ENCODE measurements around the gene PTPN20.

Gene PTPN20

GRCh38 chr10:47029181-47030009 is 118.2 kb downstream of the PTPN20 start:
- no peak overlapping the region for H3K4me3 ChIP-seq (ENCODE audit: control insufficient read depth, low read depth, low read length)
- no peak for DNase-seq (ENCODE audit: low read depth)
- TF ChIP-seq CTCF (conservative IDR thresholded peaks at IDR 0.05; ENCODE audit: control insufficient read depth, insufficient read depth, low read depth, low read length) = no peak

GRCh38 chr10:47030191-47030703 is 119.0 kb downstream of the PTPN20 start:
- no peak overlapping the region for H3K4me3 ChIP-seq (ENCODE audit: control insufficient read depth, low read depth, low read length)
- TF ChIP-seq CTCF (conservative IDR thresholded peaks at IDR 0.05; ENCODE audit: control insufficient read depth, insufficient read depth, low read depth, low read length) = no peak
- no peak for DNase-seq (ENCODE audit: low read depth)

GRCh38 chr10:47031211-47031900 is 120.1 kb downstream of the PTPN20 start:
- peak; percentile 53 for DNase-seq (ENCODE audit: low read depth)
- peak; percentile 16 for TF ChIP-seq CTCF (conservative IDR thresholded peaks at IDR 0.05; ENCODE audit: control insufficient read depth, insufficient read depth, low read depth, low read length)
- H3K4me3 ChIP-seq (ENCODE audit: control insufficient read depth, low read depth, low read length) = no peak overlapping the region

GRCh38 chr10:47031901-47032465 is 120.8 kb downstream of the PTPN20 start:
- H3K4me3 ChIP-seq (ENCODE audit: control insufficient read depth, low read depth, low read length) = no peak overlapping the region
- TF ChIP-seq CTCF (conservative IDR thresholded peaks at IDR 0.05; ENCODE audit: control insufficient read depth, insufficient read depth, low read depth, low read length) = no peak
- DNase-seq (ENCODE audit: low read depth) = peak; percentile 55

- no peak for DNase-seq (ENCODE audit: low read depth)
- no peak overlapping the region for H3K4me3 ChIP-seq (ENCODE audit: control insufficient read depth, low read depth, low read length)
- no peak for TF ChIP-seq CTCF (conservative IDR thresholded peaks at IDR 0.05; ENCODE audit: control insufficient read depth, insufficient read depth, low read depth, low read length)
Measured at GRCh38 chr10:47033081-47033480, 121.9 kb downstream of the PTPN20 start.

GRCh38 chr10:47033541-47034270 is 122.5 kb downstream of the PTPN20 start:
- DNase-seq (ENCODE audit: low read depth) = no peak
- TF ChIP-seq CTCF (conservative IDR thresholded peaks at IDR 0.05; ENCODE audit: control insufficient read depth, insufficient read depth, low read depth, low read length) = no peak
- no peak overlapping the region for H3K4me3 ChIP-seq (ENCODE audit: control insufficient read depth, low read depth, low read length)

Measured in fibroblast of mammary gland (primary cell).